Endothelial cell (in vitro differentiated cells): ENCODE results near the gene SLITRK6. TPM values are rescaled to one million over a fixed set of nuclear protein-coding genes. Genes with fewer than 3 reads are reported as not detected.

Experiments
- DNase-seq: peaks from one replicate; pipeline ENCODE4 v3.0.0; 2021; ENCODE audit warnings: low spot score
- H3K27ac Mint-ChIP-seq: one replicate; pipeline ENCODE4 v1.8.0; 2021; ENCODE audit warnings: mixed read lengths, inconsistent platforms; ENCODE audit not compliant: unreplicated experiment
- H3K27me3 Mint-ChIP-seq: one replicate; pipeline ENCODE4 v1.8.0; 2021; ENCODE audit warnings: mild to moderate bottlenecking, moderate library complexity, mixed read lengths, inconsistent platforms; ENCODE audit not compliant: unreplicated experiment
- H3K36me3 Mint-ChIP-seq: one replicate; pipeline ENCODE4 v1.8.0; 2021; ENCODE audit warnings: mild to moderate bottlenecking, low read depth, mixed read lengths, inconsistent platforms; ENCODE audit not compliant: unreplicated experiment
- H3K4me1 Mint-ChIP-seq: one replicate; pipeline ENCODE4 v1.8.0; 2021; ENCODE audit warnings: mild to moderate bottlenecking, mixed read lengths, inconsistent platforms; ENCODE audit not compliant: unreplicated experiment
- H3K4me3 Mint-ChIP-seq: one replicate; pipeline ENCODE4 v1.8.0; 2021; ENCODE audit warnings: mild to moderate bottlenecking, mixed read lengths, inconsistent platforms; ENCODE audit not compliant: unreplicated experiment
- H3K9me3 Mint-ChIP-seq: one replicate; pipeline ENCODE4 v1.8.0; 2021; ENCODE audit warnings: mixed read lengths, inconsistent platforms; ENCODE audit not compliant: unreplicated experiment
- total RNA-seq: library from RNA; stranded (reverse); fragmentation: NEBNext Ultra II Directional; extraction: Animal tissue kit (Norgen Biotek cat#: 25700); gene quantifications from one replicate; pipeline ENCODE4 v1.2.1, GENCODE V29; 2021; ENCODE audit not compliant: unreplicated experiment
- TF ChIP-seq, protein P1 (sequence below): fragments of 200-600 bp; sonication (generic); IDR thresholded peaks from one replicate; pipeline ENCODE4 v1.5.0; 2021; ENCODE audit warnings: antibody characterized with exemption; ENCODE audit not compliant: unreplicated experiment

SLITRK6 gene
- total RNA-seq, 1 donor from 2014 or later: 53.1 TPM

DNA sequence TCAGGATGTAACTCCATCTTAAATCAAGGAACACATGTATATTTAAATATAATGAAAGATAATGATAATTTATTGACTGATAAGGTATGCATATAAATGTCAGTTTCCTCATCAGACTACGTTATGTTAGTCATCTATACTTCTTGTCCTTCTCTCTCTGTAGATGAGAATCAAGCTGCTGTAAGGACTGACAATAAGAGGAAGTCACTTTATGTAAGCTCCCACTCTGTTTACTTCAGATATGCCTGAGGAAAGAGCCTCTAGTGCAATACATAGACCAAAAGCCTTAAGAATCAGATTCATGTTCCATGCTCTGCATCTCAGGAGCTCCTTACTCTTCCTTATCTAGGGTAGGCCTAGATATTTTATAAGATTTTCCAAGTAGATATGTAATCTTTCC is 9.6 kb upstream of the SLITRK6 start:
- H3K27ac Mint-ChIP-seq: no peak overlapping the region
- H3K36me3 Mint-ChIP-seq: no peaks in the 10 kb centered on the region
- H3K4me1 Mint-ChIP-seq: peaks cover 9% of the 10 kb centered on the region
- H3K27me3 Mint-ChIP-seq: no peaks in the 10 kb centered on the region
- no peaks in the 10 kb centered on the region for H3K9me3 Mint-ChIP-seq
- DNase-seq: no peak
- H3K4me3 Mint-ChIP-seq: no peak overlapping the region
- TF ChIP-seq, protein P1, sequence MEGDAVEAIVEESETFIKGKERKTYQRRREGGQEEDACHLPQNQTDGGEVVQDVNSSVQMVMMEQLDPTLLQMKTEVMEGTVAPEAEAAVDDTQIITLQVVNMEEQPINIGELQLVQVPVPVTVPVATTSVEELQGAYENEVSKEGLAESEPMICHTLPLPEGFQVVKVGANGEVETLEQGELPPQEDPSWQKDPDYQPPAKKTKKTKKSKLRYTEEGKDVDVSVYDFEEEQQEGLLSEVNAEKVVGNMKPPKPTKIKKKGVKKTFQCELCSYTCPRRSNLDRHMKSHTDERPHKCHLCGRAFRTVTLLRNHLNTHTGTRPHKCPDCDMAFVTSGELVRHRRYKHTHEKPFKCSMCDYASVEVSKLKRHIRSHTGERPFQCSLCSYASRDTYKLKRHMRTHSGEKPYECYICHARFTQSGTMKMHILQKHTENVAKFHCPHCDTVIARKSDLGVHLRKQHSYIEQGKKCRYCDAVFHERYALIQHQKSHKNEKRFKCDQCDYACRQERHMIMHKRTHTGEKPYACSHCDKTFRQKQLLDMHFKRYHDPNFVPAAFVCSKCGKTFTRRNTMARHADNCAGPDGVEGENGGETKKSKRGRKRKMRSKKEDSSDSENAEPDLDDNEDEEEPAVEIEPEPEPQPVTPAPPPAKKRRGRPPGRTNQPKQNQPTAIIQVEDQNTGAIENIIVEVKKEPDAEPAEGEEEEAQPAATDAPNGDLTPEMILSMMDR: no peak

DNA sequence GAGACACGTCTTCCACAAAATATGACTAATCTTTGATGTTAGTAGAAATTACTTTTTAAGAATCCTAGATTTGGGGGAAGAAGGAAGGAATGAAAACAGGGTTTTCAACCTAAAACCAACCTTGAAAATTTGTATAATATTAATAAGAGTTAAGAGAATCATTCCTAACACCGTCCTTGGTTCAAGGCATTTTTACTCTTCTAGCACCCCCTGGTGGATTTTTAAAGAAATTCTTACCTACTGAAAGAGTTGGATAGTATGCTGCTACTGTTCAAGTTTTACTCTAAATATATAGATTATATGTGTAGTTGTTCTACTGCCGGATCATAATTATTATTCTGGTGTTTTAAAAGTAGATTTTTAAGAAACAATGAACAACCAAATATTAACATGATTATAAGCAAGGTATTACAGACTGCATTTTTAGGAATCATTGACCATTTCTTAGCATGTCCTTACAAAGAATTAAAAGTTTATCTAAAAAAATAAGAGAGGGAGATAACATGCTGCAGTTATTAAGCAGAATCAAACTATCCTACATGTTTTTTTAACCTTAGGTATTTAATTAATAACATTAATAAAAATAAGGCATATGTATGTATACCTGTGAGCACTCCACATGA is 7.4 kb upstream of the SLITRK6 start:
- no peak for DNase-seq
- TF ChIP-seq, protein P1: peak; percentile 91
- Mint-ChIP-seq H3K27ac (no peak overlapping the region), H3K27me3 (no peaks in the 10 kb centered on the region), H3K36me3 (no peaks in the 10 kb centered on the region), H3K9me3 (no peaks in the 10 kb centered on the region), H3K4me3 (no peak overlapping the region), H3K4me1 (peaks cover 10% of the 10 kb centered on the region)

DNA sequence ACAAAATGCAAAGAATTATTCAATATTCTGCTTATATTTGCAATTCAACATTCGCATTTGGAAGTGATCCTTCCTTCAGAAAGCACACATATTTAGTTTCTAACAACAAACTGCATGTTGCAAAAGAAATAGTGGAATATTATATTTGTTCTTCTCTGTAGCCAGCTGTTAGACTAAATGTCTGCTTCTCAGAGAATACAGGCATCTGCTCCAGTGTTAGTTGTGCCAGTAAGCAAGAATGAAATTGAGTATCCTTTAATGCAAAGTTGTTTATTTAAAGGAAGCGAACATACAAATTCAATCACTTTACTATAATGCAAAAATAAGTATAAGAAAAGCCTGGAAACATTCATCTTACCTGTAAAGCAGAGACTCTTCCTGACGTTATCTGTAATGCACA is 663 bp downstream of the SLITRK6 start:
- Mint-ChIP-seq H3K27me3 (no peaks in the 10 kb centered on the region), H3K4me1 (peaks cover 9% of the 10 kb centered on the region), H3K4me3 (peak overlapping the region; percentile 87), H3K27ac (no peak overlapping the region), H3K9me3 (no peaks in the 10 kb centered on the region), H3K36me3 (peaks cover 18% of the 10 kb centered on the region)
- TF ChIP-seq, protein P1: no peak
- DNase-seq: no peak

DNA sequence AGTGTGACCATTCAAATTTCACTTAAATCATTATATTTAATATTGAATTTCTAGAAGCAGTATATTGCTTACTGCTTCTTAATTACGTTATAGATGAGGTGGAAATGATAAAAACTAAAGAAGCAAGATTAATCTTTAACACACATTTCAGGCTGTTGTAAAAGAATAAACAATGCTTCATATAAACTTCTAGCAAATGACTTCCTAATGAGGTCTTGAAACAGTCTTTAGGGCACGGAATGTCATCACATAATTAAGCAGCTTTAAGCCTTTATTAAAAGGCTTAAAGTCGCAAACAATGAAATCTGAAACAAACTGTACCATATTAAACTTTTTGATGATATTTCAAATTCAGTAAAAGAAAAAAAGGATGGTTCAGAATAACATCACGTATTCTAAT is 1.9 kb downstream of the SLITRK6 start:
- H3K27me3 Mint-ChIP-seq: peaks cover 2% of the 10 kb centered on the region
- peaks cover 9% of the 10 kb centered on the region for H3K4me1 Mint-ChIP-seq
- DNase-seq: no peak
- H3K36me3 Mint-ChIP-seq: peaks cover 18% of the 10 kb centered on the region
- no peaks in the 10 kb centered on the region for H3K9me3 Mint-ChIP-seq
- TF ChIP-seq, protein P1: no peak
- no peak overlapping the region for H3K27ac Mint-ChIP-seq
- H3K4me3 Mint-ChIP-seq: peak overlapping the region; percentile 78

- no peak for DNase-seq
- no peaks in the 10 kb centered on the region for H3K9me3 Mint-ChIP-seq
- H3K4me1 Mint-ChIP-seq: no peaks in the 10 kb centered on the region
- no peak overlapping the region for H3K4me3 Mint-ChIP-seq
- no peaks in the 10 kb centered on the region for H3K27me3 Mint-ChIP-seq
- H3K27ac Mint-ChIP-seq: no peak overlapping the region
- no peaks in the 10 kb centered on the region for H3K36me3 Mint-ChIP-seq
- TF ChIP-seq, protein P1: no peak
These were observed 14.0 kb downstream of the SLITRK6 start for GRCh38 chr13:85785205-85785604.
